ENCODE data around the gene LZTS2. TPM values are rescaled to one million over a fixed set of nuclear protein-coding genes. Genes with fewer than 3 reads are reported as not detected.

LZTS2 gene
- total RNA-seq, 2 donors from 2014 or later: 29.7 to 38.4 TPM

DNA sequence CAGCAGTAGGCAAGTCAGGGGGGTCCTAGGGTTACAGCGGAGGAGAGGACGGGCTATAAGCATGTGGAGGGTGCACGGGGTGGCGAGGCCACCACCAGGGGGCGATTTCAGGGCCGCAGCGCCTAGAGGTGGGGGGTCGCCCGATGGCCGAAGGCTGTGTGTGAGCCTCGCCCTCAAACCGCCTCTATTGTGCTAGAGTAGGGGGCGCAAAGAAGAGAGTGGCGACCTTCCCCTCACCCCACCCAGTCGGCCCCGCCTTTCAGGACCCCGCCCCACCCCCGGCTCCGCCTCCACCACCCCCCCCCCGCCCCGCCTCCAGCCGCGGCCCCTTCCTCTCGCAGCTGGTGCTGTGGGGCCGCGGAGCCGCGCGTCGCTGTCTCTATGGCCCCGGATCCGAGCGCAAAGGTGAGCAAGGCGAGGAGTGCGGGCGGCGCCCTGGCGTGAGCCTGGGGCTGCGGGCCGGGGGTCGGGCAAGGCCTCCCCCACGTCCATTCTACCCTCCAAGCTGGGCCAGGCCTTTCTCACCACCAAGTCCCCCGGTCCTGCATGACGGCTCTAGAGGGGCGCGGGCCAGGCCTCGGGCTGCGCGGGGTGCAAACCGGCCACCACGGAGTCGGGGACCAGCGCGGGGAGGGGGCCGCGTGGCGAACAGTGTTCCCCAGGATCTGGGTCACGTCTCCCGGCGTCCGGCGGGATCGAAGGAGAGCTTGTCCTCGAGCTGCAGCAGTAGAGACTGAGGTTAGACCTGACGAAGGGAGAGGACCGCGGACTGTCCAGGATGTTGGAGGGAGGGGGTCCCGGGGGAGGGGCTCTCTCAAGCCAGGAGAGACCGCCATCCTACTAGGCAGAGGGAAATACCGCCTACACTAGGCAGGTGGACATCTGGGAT is 30.2 kb upstream of the LZTS2 start, which contains the start of gene SEMA4G:
Gene SEMA4G (plus strand): TSS at position 318 of the 889 bp plus-strand sequence. CDS start 3,409 bp downstream, outside the sequence.
- DNase-seq (peak; percentile 44 to 66 (median 61)), ATAC-seq (peak; percentile 67)
- no peaks in the 10 kb centered on the region for H3K36me3 ChIP-seq (replicated peaks in 1 of 2; ENCODE audit: insufficient read depth in 1 of 2, low read depth in 2 of 2)
- TF ChIP-seq POLR2A (IDR thresholded peaks at IDR 0.05) (no peak), CTCF (IDR thresholded peaks at IDR 0.05) (peak; percentile 57 to 85 (median 75))
- H3K27me3 ChIP-seq: no peaks in the 10 kb centered on the region
- peak within 1 kb of the TSS; percentile 50 to 87 (median 74) for H3K27ac ChIP-seq
- peak within 1 kb of the TSS; percentile 63 for H3K4me3 ChIP-seq
- 0 to 1% methylated on average over 16 to 61 of the region's 70 CpGs for WGBS, 2 donors
- H3K9me3 ChIP-seq: no peaks in the 10 kb centered on the region
- intact Hi-C loops (cut with DNase I): no loop called here
- H3K4me1 ChIP-seq: peaks cover 55% of the 10 kb centered on the region

GRCh38 chr10:100970076-100970913 is 29.3 kb upstream of the LZTS2 start:
- H3K27ac ChIP-seq: peak overlapping the region; percentile 50 to 87 (median 74)
- no peaks in the 10 kb centered on the region for H3K36me3 ChIP-seq (replicated peaks in 1 of 2; ENCODE audit: insufficient read depth in 1 of 2, low read depth in 2 of 2)
- TF ChIP-seq POLR2A (IDR thresholded peaks at IDR 0.05) (no peak), CTCF (IDR thresholded peaks at IDR 0.05) (no peak)
- peak overlapping the region; percentile 63 for H3K4me3 ChIP-seq
- no peaks in the 10 kb centered on the region for H3K27me3 ChIP-seq
- peaks cover 55% of the 10 kb centered on the region for H3K4me1 ChIP-seq
- no peaks in the 10 kb centered on the region for H3K9me3 ChIP-seq
- intact Hi-C loops (cut with DNase I): no loop called here
- DNase-seq: peak; percentile 49 to 73 (median 52)
- peak; percentile 36 for ATAC-seq
- 18 to 38% methylated on average over 3 to 13 of the region's 13 CpGs for WGBS, 2 donors

GRCh38 chr10:100970914-100971811 is 28.4 kb upstream of the LZTS2 start:
- Histone ChIP-seq H3K4me1 (peaks cover 55% of the 10 kb centered on the region), H3K27me3 (no peaks in the 10 kb centered on the region), H3K4me3 (no peak overlapping the region), H3K27ac (peak overlapping the region; percentile 50 to 87 (median 74)), H3K9me3 (no peaks in the 10 kb centered on the region), H3K36me3 (replicated peaks in 1 of 2; ENCODE audit: insufficient read depth in 1 of 2, low read depth in 2 of 2) (no peaks in the 10 kb centered on the region)
- DNase-seq (peak; percentile 55 to 79 (median 70)), ATAC-seq (peak; percentile 75)
- intact Hi-C loops (cut with DNase I): no loop called here
- 21 to 22% methylated on average over 4 of the region's 4 CpGs for WGBS, 2 donors
- peak in 3 of 7 experiments; percentile 20 to 28 (median 22) for TF ChIP-seq CTCF (IDR thresholded peaks at IDR 0.05)
- peak in 1 of 3 donors; percentile 5 for TF ChIP-seq POLR2A (IDR thresholded peaks at IDR 0.05)
